Daoy (cell line): ENCODE results near the gene LMF1. TPM values are rescaled to one million over a fixed set of nuclear protein-coding genes. Genes with fewer than 3 reads are reported as not detected.

Experiments used
- DNase-seq: peaks from one replicate; pipeline ENCODE4 v3.0.0-alpha.2; 2015; ENCODE audit warnings: low read depth
- total RNA-seq: library from RNA; depleted of rRNA; stranded (reverse); fragments of >200 nt; shearing (Covaris generic); gene quantifications from 2 replicates; pipeline ENCODE4 v1.2.3, GENCODE V29; 2014

LMF1 gene
- total RNA-seq, 1 experiment from 2014 or later: 2.6 TPM

GRCh38 chr16:984736-985636 lies 14.2 kb upstream of the LMF1 start:
- no peak for DNase-seq

DNA sequence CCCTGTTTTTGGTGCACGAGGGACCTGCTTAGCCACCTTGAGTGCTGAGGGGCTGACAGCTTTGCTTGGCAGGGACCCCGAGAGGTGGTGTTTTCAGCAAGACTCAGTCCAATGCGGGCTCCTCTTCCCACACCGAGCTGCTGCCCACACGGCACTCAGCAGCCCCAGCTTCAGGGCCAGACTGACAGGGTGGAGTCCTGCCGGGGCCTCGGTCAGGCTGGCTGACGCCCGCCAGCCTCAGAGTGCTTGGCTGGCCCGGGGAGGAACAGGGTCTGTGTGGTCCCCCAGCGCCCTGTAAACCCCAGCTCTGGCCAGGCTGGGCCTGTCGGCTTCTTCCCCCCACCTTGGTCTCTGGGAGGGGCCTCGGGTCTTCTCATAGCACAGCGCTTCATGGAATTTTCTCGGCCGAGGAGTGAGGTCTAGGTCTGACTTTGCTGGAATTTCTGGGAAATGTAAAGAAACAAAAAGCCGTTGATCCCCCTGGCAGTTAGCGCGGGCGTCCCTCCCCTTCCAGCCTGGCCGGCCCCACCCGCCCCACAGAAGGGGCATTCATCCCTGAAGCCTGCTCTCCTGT lies 13.4 kb upstream of the LMF1 start:
- DNase-seq: no peak

DNA sequence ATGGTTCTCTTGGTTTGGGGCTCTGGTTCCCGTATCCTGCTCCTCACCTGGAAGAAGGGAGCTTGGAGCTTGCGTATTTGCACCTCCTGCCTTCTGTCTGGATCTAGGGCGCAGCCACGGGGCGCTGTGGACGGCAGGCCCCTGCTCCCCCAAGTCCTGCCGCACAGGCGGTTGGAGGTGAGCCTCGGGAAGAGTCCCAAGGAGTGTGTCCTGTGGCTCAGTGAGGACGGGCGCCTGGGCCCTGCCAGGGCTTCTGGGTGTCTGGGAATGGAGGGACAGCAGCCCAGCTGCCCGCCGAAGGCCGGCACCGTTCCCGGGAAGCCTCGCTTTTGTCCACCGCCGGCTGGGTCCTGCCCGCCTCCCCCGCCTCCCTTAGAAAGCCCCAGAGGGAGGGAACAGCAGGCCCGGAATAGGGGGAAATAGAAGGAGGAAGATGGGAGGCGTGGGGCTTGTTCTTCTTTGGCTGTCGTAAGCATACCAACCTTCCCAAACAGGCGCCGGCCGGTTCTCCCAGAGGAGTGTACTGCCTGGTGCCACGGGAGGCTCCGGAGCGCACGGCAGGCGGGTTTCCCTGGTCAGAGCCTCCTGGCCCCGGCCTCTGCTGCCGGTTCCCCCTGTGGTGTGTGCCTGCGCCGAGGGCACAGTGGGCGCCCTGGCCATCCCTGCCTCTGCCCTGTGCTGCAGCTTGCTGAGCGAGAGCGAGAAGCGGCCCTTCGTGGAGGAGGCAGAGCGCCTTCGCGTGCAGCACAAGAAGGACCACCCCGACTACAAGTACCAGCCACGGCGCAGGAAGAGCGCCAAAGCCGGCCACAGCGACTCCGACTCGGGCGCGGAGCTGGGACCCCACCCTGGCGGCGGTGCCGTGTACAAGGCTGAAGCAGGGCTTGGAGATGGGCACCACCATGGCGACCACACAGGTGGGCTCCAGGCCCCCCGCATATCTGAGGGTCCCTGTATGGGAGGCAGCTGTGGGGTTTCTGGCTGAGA lies 12.6 kb upstream of the LMF1 start:
- no peak for DNase-seq

GRCh38 chr16:982145-983043 lies 11.6 kb upstream of the LMF1 start:
- no peak for DNase-seq

- DNase-seq: no peak
Measured at GRCh38 chr16:981695-982144, 10.9 kb upstream of the LMF1 start, which contains the start of gene SOX8. SOX8 (plus strand) TSS chr16:981770; CDS start chr16:981923, 153 bp downstream.

GRCh38 chr16:980595-980854 lies 9.7 kb upstream of the LMF1 start:
- no peak for DNase-seq

GRCh38 chr16:979859-980594 lies 9.2 kb upstream of the LMF1 start:
- no peak for DNase-seq

GRCh38 chr16:979147-979546 lies 8.4 kb upstream of the LMF1 start:
- DNase-seq: no peak

- DNase-seq: no peak
Measured at GRCh38 chr16:978403-978802, 7.6 kb upstream of the LMF1 start.

DNA sequence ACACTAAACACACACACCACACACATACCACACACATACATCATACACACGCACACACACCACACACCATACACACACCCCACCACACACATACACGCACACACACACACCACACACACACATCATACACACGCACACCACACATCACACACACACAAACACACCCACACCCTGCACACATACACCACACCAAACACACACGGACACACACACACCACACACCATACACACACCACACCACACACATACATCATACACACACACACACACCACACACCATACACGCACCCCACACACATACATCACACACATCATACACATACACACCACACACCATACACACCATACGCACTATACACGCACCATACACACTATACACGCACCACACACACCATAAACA lies 7.1 kb upstream of the LMF1 start:
- DNase-seq: no peak

- no peak for DNase-seq
Measured at GRCh38 chr16:977081-977701, 6.4 kb upstream of the LMF1 start.

DNA sequence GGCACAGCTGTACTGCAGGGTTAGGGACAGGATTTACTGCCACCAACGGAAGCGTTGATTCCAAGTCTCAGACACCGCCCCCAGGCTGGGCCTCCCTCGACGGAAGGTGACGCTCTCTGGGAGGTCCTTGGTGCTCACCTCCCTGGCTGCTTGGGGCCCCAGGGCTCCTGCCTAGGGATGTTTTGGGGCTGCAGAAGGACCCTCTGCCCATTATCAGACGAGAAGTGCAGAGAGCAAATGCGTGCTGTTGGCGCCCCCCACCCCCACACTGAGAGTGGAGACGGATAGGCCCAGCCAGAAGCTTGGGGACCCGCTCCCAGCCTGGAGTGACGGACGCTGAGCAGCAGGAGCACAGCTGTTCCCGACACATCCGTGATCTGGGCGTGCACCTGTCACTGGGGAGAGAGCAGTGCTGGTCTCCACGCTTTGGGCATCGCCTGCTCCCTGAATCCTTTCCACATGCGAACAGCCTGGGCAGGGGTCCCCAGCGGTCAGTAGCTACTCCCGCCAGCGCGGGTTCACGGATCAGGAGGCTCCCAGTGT lies 5.7 kb upstream of the LMF1 start:
- no peak for DNase-seq

DNA sequence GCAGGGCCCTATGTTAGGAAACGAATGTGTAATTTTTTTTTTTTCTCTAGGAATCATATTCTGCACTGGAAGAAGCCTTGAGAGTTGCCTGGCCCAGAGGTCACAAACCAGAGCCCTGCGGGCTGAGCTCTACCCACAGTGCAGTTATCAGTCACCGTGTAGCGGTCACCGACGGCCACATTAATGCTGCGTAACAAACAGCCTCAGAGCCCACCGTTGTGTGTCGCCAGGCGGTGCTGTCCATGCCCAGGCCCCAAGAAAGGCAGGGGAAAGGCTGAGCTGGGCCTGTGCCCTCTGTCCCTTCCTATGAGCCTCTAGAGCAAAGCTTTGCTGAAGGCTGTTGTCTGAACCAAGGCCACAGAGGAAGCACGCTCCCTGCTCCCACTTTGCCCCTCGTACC lies 4.5 kb upstream of the LMF1 start:
- no peak for DNase-seq

DNA sequence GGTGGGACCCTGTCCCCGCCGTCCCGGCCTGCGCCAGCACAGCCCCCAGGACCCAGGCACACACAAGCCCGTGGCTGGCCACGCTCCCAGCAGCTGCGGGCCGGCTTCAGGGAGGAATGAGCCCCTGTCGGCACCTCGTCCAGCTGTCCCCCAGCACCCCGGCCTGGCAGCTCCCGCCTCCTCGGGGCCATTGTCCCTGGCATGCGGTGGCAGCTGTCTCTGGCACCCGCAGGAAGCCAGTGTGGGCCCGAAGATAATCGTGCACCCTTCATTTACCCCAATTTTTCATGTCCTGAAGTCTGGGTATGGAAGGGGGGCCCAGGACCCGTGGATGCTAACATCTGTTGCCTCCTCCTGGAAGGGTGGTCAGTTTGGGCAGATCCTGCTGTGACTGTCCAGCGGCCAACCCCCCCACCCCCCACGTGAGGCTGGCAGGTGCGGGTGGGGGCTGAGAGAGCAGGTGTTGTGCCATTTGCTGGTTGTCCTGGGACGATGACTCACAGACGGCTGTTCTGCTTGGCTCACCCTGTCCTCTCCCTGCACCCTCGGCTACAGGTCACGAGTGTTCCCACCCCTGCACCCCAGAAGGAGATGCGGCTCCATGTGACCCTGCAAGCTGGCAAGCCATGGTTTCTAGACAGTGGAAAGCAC lies 4.0 kb upstream of the LMF1 start:
- DNase-seq: no peak

DNA sequence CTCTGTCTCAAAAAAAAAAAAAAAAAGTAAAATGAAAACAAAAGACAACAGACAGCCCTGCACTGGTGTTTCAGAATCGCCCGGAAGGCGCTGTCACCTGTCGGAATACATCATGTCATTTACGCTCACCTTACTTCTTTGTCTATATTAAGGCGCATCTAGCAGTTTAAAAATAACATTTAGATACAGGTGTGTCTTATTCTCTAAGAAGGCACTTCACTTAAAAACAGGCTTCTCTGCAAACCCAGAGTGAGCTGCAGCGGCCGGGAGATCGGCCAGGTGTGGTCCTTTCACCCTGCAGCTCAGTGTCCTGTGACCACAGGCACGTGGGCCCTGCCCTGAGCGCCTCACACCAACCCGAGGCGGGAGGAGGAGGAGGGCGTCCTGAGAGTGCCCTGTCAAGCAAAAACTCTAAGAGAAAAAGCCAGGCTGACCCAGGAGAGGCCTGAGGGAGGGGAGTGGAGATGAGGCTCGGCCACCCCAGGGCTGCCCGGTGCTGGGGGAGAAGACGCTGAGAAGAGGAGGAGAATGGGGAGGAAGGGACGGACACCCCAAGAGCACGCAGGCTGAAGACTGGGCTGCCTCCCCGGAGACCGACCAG lies 3.3 kb upstream of the LMF1 start:
- no peak for DNase-seq

- DNase-seq: no peak
Measured at GRCh38 chr16:973366-973765, 2.6 kb upstream of the LMF1 start.

- no peak for DNase-seq
Measured at GRCh38 chr16:972316-973002, 1.7 kb upstream of the LMF1 start.

GRCh38 chr16:971981-972315 lies 1.2 kb upstream of the LMF1 start:
- DNase-seq: no peak

DNA sequence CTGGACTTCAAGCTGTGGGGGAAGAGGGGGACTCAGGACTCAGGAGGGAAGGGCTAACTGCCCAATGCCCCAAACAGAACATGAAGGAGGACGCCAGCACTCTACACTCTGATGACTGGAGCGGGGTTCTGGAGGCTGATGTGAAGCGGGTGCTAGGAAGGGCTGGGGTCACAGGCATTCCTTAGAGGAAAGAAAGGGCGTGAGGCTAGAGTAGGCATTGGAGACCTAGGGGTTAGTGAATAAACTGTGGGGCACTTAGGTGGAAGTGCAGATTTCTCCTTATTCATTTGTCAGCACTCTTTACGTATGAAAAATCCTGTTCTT lies 760 bp upstream of the LMF1 start:
- no peak for DNase-seq
